ENCODE measurements around the gene DGCR6L.
"Not testable (repeated sequence)": the region's sequence is repeated elsewhere in the genome, so short reads cannot be mapped to it uniquely, and the experiment has no call there.

The DGCR6L gene

GRCh38 chr22:20354238-20354975, 34.5 kb upstream of the DGCR6L start:
- H3K4me3 ChIP-seq (ENCODE audit: low read depth, low read length) = no peak overlapping the region
- in situ Hi-C loops (cut with HindIII; ENCODE audit: low sequenced_read_pairs) = no loop called here
- TF ChIP-seq CTCF (IDR thresholded peaks at IDR 0.05; ENCODE audit: low read depth, low read length, missing control alignments) = no peak
- DNase-seq (ENCODE audit: low read depth) = no peak

- H3K4me3 ChIP-seq (ENCODE audit: low read depth, low read length); DNase-seq (ENCODE audit: low read depth); in situ Hi-C loops (cut with HindIII; ENCODE audit: low sequenced_read_pairs): not testable (repeated sequence)
Measured at GRCh38 chr22:20352536-20352935, 32.7 kb upstream of the DGCR6L start.

GRCh38 chr22:20346553-20346952, 26.7 kb upstream of the DGCR6L start:
- H3K4me3 ChIP-seq (ENCODE audit: low read depth, low read length); DNase-seq (ENCODE audit: low read depth); in situ Hi-C loops (cut with HindIII; ENCODE audit: low sequenced_read_pairs): not testable (repeated sequence)

- DNase-seq (ENCODE audit: low read depth); H3K4me3 ChIP-seq (ENCODE audit: low read depth, low read length); in situ Hi-C loops (cut with HindIII; ENCODE audit: low sequenced_read_pairs): not testable (repeated sequence)
Measured at GRCh38 chr22:20338291-20338690, 18.4 kb upstream of the DGCR6L start.

GRCh38 chr22:20337807-20338206, 17.9 kb upstream of the DGCR6L start:
- H3K4me3 ChIP-seq (ENCODE audit: low read depth, low read length); DNase-seq (ENCODE audit: low read depth); in situ Hi-C loops (cut with HindIII; ENCODE audit: low sequenced_read_pairs): not testable (repeated sequence)

- in situ Hi-C loops (cut with HindIII; ENCODE audit: low sequenced_read_pairs); H3K4me3 ChIP-seq (ENCODE audit: low read depth, low read length); DNase-seq (ENCODE audit: low read depth): not testable (repeated sequence)
Measured at GRCh38 chr22:20336561-20336960, 16.7 kb upstream of the DGCR6L start.

- H3K4me3 ChIP-seq (ENCODE audit: low read depth, low read length); DNase-seq (ENCODE audit: low read depth); in situ Hi-C loops (cut with HindIII; ENCODE audit: low sequenced_read_pairs): not testable (repeated sequence)
Measured at GRCh38 chr22:20328569-20328930, 8.7 kb upstream of the DGCR6L start.

GRCh38 chr22:20325996-20326395, 6.1 kb upstream of the DGCR6L start:
- DNase-seq (ENCODE audit: low read depth); in situ Hi-C loops (cut with HindIII; ENCODE audit: low sequenced_read_pairs); H3K4me3 ChIP-seq (ENCODE audit: low read depth, low read length): not testable (repeated sequence)

GRCh38 chr22:20324139-20324516, 4.3 kb upstream of the DGCR6L start:
- DNase-seq (ENCODE audit: low read depth) = no peak
- H3K4me3 ChIP-seq (ENCODE audit: low read depth, low read length) = no peak overlapping the region
- no peak for TF ChIP-seq CTCF (IDR thresholded peaks at IDR 0.05; ENCODE audit: low read depth, low read length, missing control alignments)
- in situ Hi-C loops (cut with HindIII; ENCODE audit: low sequenced_read_pairs) = no loop called here

GRCh38 chr22:20321552-20322211, 1.8 kb upstream of the DGCR6L start:
- in situ Hi-C loops (cut with HindIII; ENCODE audit: low sequenced_read_pairs); H3K4me3 ChIP-seq (ENCODE audit: low read depth, low read length); DNase-seq (ENCODE audit: low read depth): not testable (repeated sequence)

GRCh38 chr22:20320659-20321551, 1.0 kb upstream of the DGCR6L start:
- DNase-seq (ENCODE audit: low read depth) = not testable (repeated sequence)

More at GRCh38 chr22:20320659-20321551, 1.0 kb upstream of the DGCR6L start:
- peak overlapping the region; percentile 85 for H3K4me3 ChIP-seq (ENCODE audit: low read depth, low read length)
- in situ Hi-C loops (cut with HindIII; ENCODE audit: low sequenced_read_pairs) = not testable (repeated sequence)
